H1 (cell line): ENCODE measurements around the gene RESP18. TPM values are rescaled to one million over a fixed set of nuclear protein-coding genes. Genes with fewer than 3 reads are reported as not detected.

Source experiments
- CTCF ChIA-PET: fragments of 300-600 bp; sonication (Branson Sonifier 250); formaldehyde crosslinking; loops from one replicate; lab custom pipeline; 2021; ENCODE audit not compliant: partially characterized antibody; lab: Charles Lee
- POLR2A ChIA-PET: fragments of 300-600 bp; sonication (Branson Sonifier 250); formaldehyde crosslinking; loops from one replicate; lab custom pipeline; 2021; ENCODE audit warnings: inconsistent platforms; ENCODE audit not compliant: partially characterized antibody; lab: Charles Lee
- DNase-seq, 2 experiments: peaks; one replicate each; pipeline versions ENCODE4 v3.0.0 to v3.0.0-alpha.2; 2010 to 2022; ENCODE audit warnings: low spot score in 2 of 2, low read depth in 1 of 2, mixed read lengths in 1 of 2
- FAIRE-seq: peaks from 2 replicates; lab custom pipeline; 2011; peaks lifted over from hg19 to GRCh38; lab: Jason Lieb, UNC
- H2AFZ ChIP-seq: 2 replicates; pipeline ENCODE4 v1.8.1; 2012; ENCODE audit warnings: low read length, inconsistent platforms
- H2AK5ac ChIP-seq: 2 replicates; pipeline ENCODE4 v1.6.1; 2013; ENCODE audit warnings: low read depth, low read length
- H2BK120ac ChIP-seq: replicated peaks from 2 replicates; pipeline ENCODE3; 2013; ENCODE audit warnings: low read depth, low read length, inconsistent platforms
- H2BK12ac ChIP-seq: 2 replicates; pipeline ENCODE4 v1.6.1; 2013; ENCODE audit warnings: low read depth, low read length
- H2BK15ac ChIP-seq: 2 replicates; pipeline ENCODE4 v1.6.1; 2013; ENCODE audit warnings: low read length
- H2BK20ac ChIP-seq: 2 replicates; pipeline ENCODE4 v1.6.1; 2013; ENCODE audit warnings: low read length
- H2BK5ac ChIP-seq: 2 replicates; pipeline ENCODE4 v1.6.1; 2013; ENCODE audit warnings: low read depth, low read length
- H3K14ac ChIP-seq: 2 replicates; pipeline ENCODE4 v1.6.1; 2013; ENCODE audit warnings: inconsistent platforms; ENCODE audit not compliant: insufficient read length
- H3K18ac ChIP-seq: 2 replicates; pipeline ENCODE4 v1.6.1; 2013; ENCODE audit warnings: low read length; ENCODE audit errors: extremely low read depth
- H3K23ac ChIP-seq: 2 replicates; pipeline ENCODE4 v1.6.1; 2013; ENCODE audit warnings: inconsistent platforms; ENCODE audit not compliant: insufficient read length
- H3K23me2 ChIP-seq: 2 replicates; pipeline ENCODE4 v1.6.1; 2013; ENCODE audit warnings: low read depth, low read length
- H3K27ac ChIP-seq: 2 replicates; pipeline ENCODE4 v1.6.1; 2011; ENCODE audit warnings: low read depth, low read length, inconsistent platforms
- H3K27me3 ChIP-seq, 4 experiments: replicated peaks in 1 of 4; 1 replicate in 1 of 4; 2 replicates in 3 of 4; pipeline versions ENCODE4 v1.6.1 to v1.8.1; 2011 to 2013; ENCODE audit warnings: low read length in 3 of 4, mild to moderate bottlenecking in 3 of 4, inconsistent platforms in 2 of 4, mixed read lengths in 2 of 4, moderate library complexity in 1 of 4; ENCODE audit not compliant: control insufficient read depth in 3 of 4, insufficient read depth in 3 of 4; ENCODE audit errors: extremely low read depth in 1 of 4
- H3K36me3 ChIP-seq, 4 experiments: 2 replicates each; pipeline versions ENCODE4 v1.6.1 to v1.8.1; 2011 to 2013; ENCODE audit warnings: mild to moderate bottlenecking in 4 of 4, low read length in 3 of 4, moderate library complexity in 2 of 4, control low read depth in 1 of 4, inconsistent platforms in 1 of 4; ENCODE audit not compliant: insufficient read depth in 4 of 4, control insufficient read depth in 2 of 4
- H3K4ac ChIP-seq: replicated peaks from 2 replicates; pipeline ENCODE3; 2013; ENCODE audit warnings: low read length, low read depth, mixed read lengths, inconsistent platforms; ENCODE audit not compliant: insufficient read length
- H3K4me1 ChIP-seq, 4 experiments: replicated peaks in 1 of 4; 1 replicate in 1 of 4; 2 replicates in 3 of 4; pipeline versions ENCODE4 v1.6.1 to v1.8.1; 2011 to 2013; ENCODE audit warnings: low read length in 3 of 4, inconsistent platforms in 2 of 4, mixed read lengths in 1 of 4; ENCODE audit not compliant: insufficient read depth in 4 of 4, control insufficient read depth in 3 of 4
- H3K4me2 ChIP-seq, 2 experiments: 2 replicates each; pipeline versions ENCODE4 v1.6.1 to v1.8.1; 2011 to 2013; ENCODE audit warnings: low read depth in 2 of 2, low read length in 2 of 2, control low read depth in 1 of 2, inconsistent platforms in 1 of 2, mild to moderate bottlenecking in 1 of 2; ENCODE audit not compliant: insufficient read depth in 1 of 2
- H3K4me3 ChIP-seq, 4 experiments: fragments of 200-600, 300-600 bp in 1 of 4; sonication (generic), shearing (Covaris generic), sonication (Bioruptor Twin) in 1 of 4; 2 replicates each; pipeline versions ENCODE4 v1.5.1 to v1.8.1; 2011 to 2016; ENCODE audit warnings: low read length in 4 of 4, low read depth in 3 of 4, control low read depth in 2 of 4, inconsistent platforms in 2 of 4, mild to moderate bottlenecking in 2 of 4, mixed read lengths in 1 of 4, moderate library complexity in 1 of 4; ENCODE audit not compliant: insufficient read depth in 2 of 4; ENCODE audit errors: extremely low read depth in 1 of 4
- H3K56ac ChIP-seq: replicated peaks from 2 replicates; pipeline ENCODE3; 2013; ENCODE audit warnings: low read depth, mild to moderate bottlenecking, mixed read lengths, low read length, inconsistent platforms; ENCODE audit not compliant: insufficient read length
- H3K79me1 ChIP-seq: 2 replicates; pipeline ENCODE4 v1.6.1; 2013; ENCODE audit warnings: low read depth, low read length, control low read depth
- H3K79me2 ChIP-seq, 2 experiments: 2 replicates each; pipeline versions ENCODE4 v1.6.1 to v1.8.1; 2012 to 2013; ENCODE audit warnings: low read length in 2 of 2, mild to moderate bottlenecking in 2 of 2, inconsistent platforms in 1 of 2; ENCODE audit not compliant: insufficient read depth in 2 of 2, control insufficient read depth in 1 of 2
- H3K9ac ChIP-seq, 4 experiments: replicated peaks in 1 of 4; 1 replicate in 1 of 4; 2 replicates in 3 of 4; pipeline versions ENCODE4 v1.6.1 to v1.8.1; 2011 to 2013; ENCODE audit warnings: low read depth in 3 of 4, low read length in 3 of 4, control low read depth in 2 of 4, mild to moderate bottlenecking in 2 of 4, moderate library complexity in 2 of 4, inconsistent platforms in 1 of 4; ENCODE audit errors: extremely low read depth in 1 of 4
- H3K9me3 ChIP-seq, 2 experiments: 2 replicates each; pipeline versions ENCODE4 v1.6.1 to v1.8.1; 2012 to 2013; ENCODE audit warnings: mild to moderate bottlenecking in 2 of 2, moderate library complexity in 2 of 2, control low read depth in 1 of 2, inconsistent platforms in 1 of 2, low read depth in 1 of 2, low read length in 1 of 2, mixed read lengths in 1 of 2; ENCODE audit not compliant: insufficient read depth in 2 of 2
- H4K20me1 ChIP-seq, 2 experiments: replicated peaks in 1 of 2; 2 replicates each; pipeline versions ENCODE3 to v1.8.1; 2011 to 2013; ENCODE audit warnings: inconsistent platforms in 2 of 2, low read length in 2 of 2, mild to moderate bottlenecking in 1 of 2; ENCODE audit not compliant: insufficient read depth in 2 of 2, control insufficient read depth in 1 of 2
- H4K5ac ChIP-seq: 2 replicates; pipeline ENCODE4 v1.6.1; 2013; ENCODE audit warnings: low read length, low read depth, mixed read lengths, inconsistent platforms; ENCODE audit not compliant: insufficient read length
- H4K8ac ChIP-seq: 2 replicates; pipeline ENCODE4 v1.8.0; 2013; ENCODE audit warnings: mild to moderate bottlenecking, moderate library complexity, low read length, inconsistent platforms; ENCODE audit not compliant: insufficient read depth; ENCODE audit errors: extremely low read depth
- H4K91ac ChIP-seq: replicated peaks from 2 replicates; pipeline ENCODE3; 2013; ENCODE audit warnings: low read length, mixed read lengths, inconsistent platforms; ENCODE audit not compliant: insufficient read length
- BRCA1 ChIP-seq: IDR thresholded peaks from 2 replicates; pipeline ENCODE4 v1.6.1; 2012; ENCODE audit warnings: low read depth, low read length, improper control_type of control experiment
- CREB1 ChIP-seq: IDR thresholded peaks from 2 replicates; pipeline ENCODE4 v1.6.1; 2012; ENCODE audit warnings: inconsistent platforms
- KDM4A ChIP-seq: IDR thresholded peaks from one replicate; pipeline ENCODE4 v1.7.1; 2012; ENCODE audit warnings: low read depth, mild to moderate bottlenecking, moderate library complexity, low read length, inconsistent platforms; ENCODE audit not compliant: severe bottlenecking
- KDM5A ChIP-seq: fragments of 200-600 bp; IDR thresholded peaks from 2 replicates; pipeline ENCODE4 v1.7.1; 2012; ENCODE audit warnings: mild to moderate bottlenecking, low read length, inconsistent platforms, mixed read lengths
- MAFK ChIP-seq: IDR thresholded peaks from 2 replicates; pipeline ENCODE4 v1.6.1; 2012; ENCODE audit warnings: low read depth, mild to moderate bottlenecking, improper control_type of control experiment, low read length
- NRF1 ChIP-seq: IDR thresholded peaks from 2 replicates; pipeline ENCODE4 v1.6.1; 2011; ENCODE audit warnings: mild to moderate bottlenecking, low read depth, low read length, improper control_type of control experiment
- POU5F1 ChIP-seq: IDR thresholded peaks from 2 replicates; pipeline ENCODE4 v1.6.1; 2011; ENCODE audit warnings: low read depth, mild to moderate bottlenecking, low read length, moderate library complexity
- RAD21 ChIP-seq, 2 experiments: IDR thresholded peaks in 1 of 2; conservative IDR thresholded peaks in 1 of 2; 2 replicates each; pipeline ENCODE4 v1.6.1; 2011; ENCODE audit warnings: low read depth in 2 of 2, low read length in 2 of 2, improper control_type of control experiment in 1 of 2, inconsistent platforms in 1 of 2, mild to moderate bottlenecking in 1 of 2, moderate library complexity in 1 of 2
- RFX5 ChIP-seq: IDR thresholded peaks from 2 replicates; pipeline ENCODE4 v1.6.1; 2011; ENCODE audit warnings: low read depth, low read length, improper control_type of control experiment, borderline replicate concordance
- RXRA ChIP-seq: IDR thresholded peaks from 2 replicates; pipeline ENCODE4 v1.6.1; 2011; ENCODE audit warnings: low read depth, mild to moderate bottlenecking, low read length, moderate library complexity; ENCODE audit not compliant: insufficient read depth
- TAF7 ChIP-seq: optimal IDR thresholded peaks from 2 replicates; pipeline ENCODE3; 2011; ENCODE audit warnings: low read depth, mild to moderate bottlenecking, inconsistent platforms, low read length, moderate library complexity, borderline replicate concordance
- TEAD4 ChIP-seq: IDR thresholded peaks from 2 replicates; pipeline ENCODE4 v1.6.1; 2012; ENCODE audit warnings: low read depth, low read length, inconsistent platforms, mixed read lengths
- ZNF274 ChIP-seq: IDR thresholded peaks from 2 replicates; pipeline ENCODE4 v1.7.0; 2012; ENCODE audit warnings: low read length, borderline replicate concordance; ENCODE audit errors: extremely low read depth
- WGBS, 2 experiments: shearing (Covaris generic) in 1 of 2; methylation state at CpG; one replicate each; pipeline versions ENCODE4 v1.1.6 to v1.1.7; 2013 to 2015; ENCODE audit warnings: low lambda C conversion rate in 2 of 2, mixed read lengths in 2 of 2, inconsistent platforms in 1 of 2, low coverage in 1 of 2, missing lambda C conversion rate in 1 of 2; ENCODE audit not compliant: insufficient replicate concordance in 2 of 2, insufficient coverage in 1 of 2, insufficient read length in 1 of 2; ENCODE audit errors: extremely low coverage in 1 of 2, missing lambda C conversion rate in 1 of 2; 5-methylcytosine and 5-hydroxymethylcytosine counted together
- polyA plus RNA-seq, 7 experiments: library from polyadenylated mRNA; depleted of rRNA in 3 of 7; stranded (reverse) in 5 of 7; unstranded in 2 of 7; fragments of >200 nt in 5 of 7; fragments of 200-250 nt in 2 of 7; gene quantifications; 1 replicate in 5 of 7; 2 replicates in 1 of 7; 4 replicates in 1 of 7; pipeline versions ENCODE4 v1.2.1 to v1.2.3, GENCODE V29; 2011 to 2013; ENCODE audit warnings: missing spikeins in 2 of 7, mixed read lengths in 2 of 7
- total RNA-seq: library from RNA; stranded (reverse); fragmentation: NEBNext Ultra II Directional; extraction: Animal tissue kit (Norgen Biotek cat#: 25700); gene quantifications from 2 replicates; pipeline ENCODE4 v1.2.1, GENCODE V29; 2021

Gene RESP18
- total and polyA plus RNA-seq, 2 of the 8 experiments (the other 6 are each of a cell fraction or from before 2014, with no cell fraction given) = not detected

DNA sequence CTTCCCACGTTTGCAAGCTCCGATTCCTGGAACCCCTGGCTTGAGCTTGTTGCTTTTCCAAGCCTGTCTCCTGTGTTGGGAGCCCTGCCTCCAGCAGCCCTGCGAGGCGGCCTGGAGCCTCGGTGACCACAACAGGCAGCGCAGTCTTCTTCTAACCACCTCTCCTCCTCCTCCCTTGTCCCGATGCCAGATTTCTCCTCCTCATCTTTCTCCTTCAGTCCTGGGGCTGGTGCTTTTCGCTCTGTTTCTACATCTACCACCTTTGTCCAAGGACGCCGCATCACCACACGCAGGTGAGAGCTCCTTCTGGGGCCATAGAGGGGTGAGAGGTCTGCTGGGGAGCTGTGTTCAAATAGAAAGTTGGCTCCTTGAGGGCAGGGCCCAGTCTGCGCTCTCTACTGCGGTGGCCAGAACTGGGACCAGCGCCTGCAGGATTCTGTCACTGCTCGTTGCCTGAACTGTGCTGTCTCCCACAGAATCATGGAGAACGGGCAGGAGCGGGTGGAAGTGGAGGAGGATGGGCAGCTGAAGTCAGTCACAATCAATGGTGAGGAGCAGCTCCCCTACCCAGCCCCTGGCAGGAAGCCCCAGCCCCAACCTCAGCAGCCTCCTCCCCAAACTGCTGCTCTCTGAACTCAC lies 49.5 kb downstream of the RESP18 start:
- no peak overlapping the region for H3K56ac ChIP-seq
- DNase-seq = no peak
- H2BK15ac ChIP-seq = no peak overlapping the region
- H3K14ac ChIP-seq = no peak overlapping the region
- no peak overlapping the region for H2BK20ac ChIP-seq
- H2AK5ac ChIP-seq = no peak overlapping the region
- no peak for FAIRE-seq
- ChIA-PET POLR2A (interaction anchor here (0.6 to 2.6 kb wide), 4 partner anchors 10 to 53 kb away, joined by 3 to 6 read pairs (median 4); partner anchors contain the start of genes ANKZF1 and ATG9A), CTCF (interaction anchor here (1.0 to 12.1 kb wide), 5 partner anchors 9 to 225 kb away, joined by 3 to 220 read pairs (median 4); partner anchors contain the start of gene NHEJ1)
- peaks cover 0 to 4% (median under 1%) of the 10 kb centered on the region in 4 experiments; a peak in 3 of 8 replicates for H3K36me3 ChIP-seq
- peaks cover 7 to 25% (median 15%) of the 10 kb centered on the region in 4 experiments for H3K4me1 ChIP-seq
- no peak overlapping the region for H3K23ac ChIP-seq
- no peak overlapping the region for H2BK5ac ChIP-seq
- H3K23me2 ChIP-seq = peaks cover 8% of the 10 kb centered on the region; the same call in 1 of the 2 replicates
- no peak overlapping the region for H3K18ac ChIP-seq
- H2AFZ ChIP-seq = no peak overlapping the region
- H2BK12ac ChIP-seq = no peak overlapping the region
- H3K9me3 ChIP-seq = no peaks in the 10 kb centered on the region
- no peaks in the 10 kb centered on the region; the same call in 1 of the 2 replicates for H3K79me1 ChIP-seq
- H2BK120ac ChIP-seq = no peak overlapping the region
- H3K4me2 ChIP-seq = no peak overlapping the region
- WGBS, 2 experiments = 86% methylated on average over 13 of the region's 17 CpGs; no CpG with 5 or more reads in 1 of the 2 experiments
- no peaks in the 10 kb centered on the region; a peak in 1 of 7 replicates for H3K27me3 ChIP-seq
- peaks cover 0 to 1% of the 10 kb centered on the region in 2 experiments for H4K20me1 ChIP-seq
- no peak overlapping the region for H4K91ac ChIP-seq
- no peak overlapping the region for H3K27ac ChIP-seq
- no peaks in the 10 kb centered on the region for H3K79me2 ChIP-seq
- H4K8ac ChIP-seq = no peak overlapping the region
- no peak overlapping the region for H3K9ac ChIP-seq
- H4K5ac ChIP-seq = no peak overlapping the region
- no peak overlapping the region for H3K4me3 ChIP-seq
- no peak overlapping the region for H3K4ac ChIP-seq
- TF ChIP-seq TAF7 (no peak), NRF1 (no peak), RAD21 (IDR thresholded peaks at IDR 0.05 in 1 of 2, conservative IDR thresholded peaks at IDR 0.05 in 1 of 2; ENCODE audit: low read depth in 2 of 2, low read length in 2 of 2) (no peak), RFX5 (no peak), MAFK (no peak), CREB1 (no peak), ZNF274 (no peak), POU5F1 (no peak), TEAD4 (no peak), BRCA1 (no peak), KDM5A (no peak), KDM4A (no peak), RXRA (no peak)
